Measurements from ENCODE around the gene PRSS57.

PRSS57 gene

DNA sequence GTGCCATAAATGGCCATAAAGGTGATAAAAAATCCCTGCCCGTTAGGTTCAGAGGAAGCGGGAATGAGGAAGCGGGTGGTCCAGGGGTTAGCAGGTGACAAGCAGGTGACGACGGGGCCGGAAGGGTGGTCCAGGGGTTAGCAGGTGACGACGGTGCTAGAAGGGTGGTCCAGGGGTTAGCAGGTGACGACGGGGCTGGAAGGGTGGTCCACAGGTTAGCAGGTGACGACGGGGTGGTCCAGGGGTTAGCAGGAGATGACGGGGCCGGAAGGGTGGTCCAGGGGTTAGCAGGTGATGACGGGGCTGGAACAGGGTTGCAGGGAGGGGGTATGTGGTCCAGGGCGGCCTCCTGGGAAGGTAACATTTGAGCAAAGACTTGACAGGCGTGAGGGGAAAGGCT is 6.3 kb downstream of the PRSS57 start:
- no peaks in the 10 kb centered on the region for H3K79me1 ChIP-seq (ENCODE audit: low read depth, low read length)
- no peak overlapping the region for H3K4ac ChIP-seq (ENCODE audit: low read length)
- H4K91ac ChIP-seq (ENCODE audit: low read depth, low read length, poor library complexity) = no peak overlapping the region
- no peak overlapping the region for H3K18ac ChIP-seq (ENCODE audit: low read length)
- no peak overlapping the region for H3K4me2 ChIP-seq (ENCODE audit: insufficient read depth, low read length, poor library complexity, severe bottlenecking)
- H4K8ac ChIP-seq (ENCODE audit: low read depth, low read length) = no peak overlapping the region
- H3K14ac ChIP-seq (ENCODE audit: low read length) = no peak overlapping the region
- H2AFZ ChIP-seq (ENCODE audit: low read length) = no peak overlapping the region
- no peak overlapping the region for H2BK5ac ChIP-seq (ENCODE audit: low read length)
- peak overlapping the region; percentile 84 for H2AK5ac ChIP-seq (ENCODE audit: low read depth, low read length)
- no peak overlapping the region for H3K4me3 ChIP-seq (ENCODE audit: low read length in 2 of 2)
- no peaks in the 10 kb centered on the region for H3K4me1 ChIP-seq (ENCODE audit: control insufficient read depth in 2 of 2, insufficient read depth in 1 of 2, low read depth in 1 of 2, low read length in 2 of 2)
- H2BK15ac ChIP-seq (ENCODE audit: low read length) = peak overlapping the region; percentile 67
- no peak overlapping the region for H3K27ac ChIP-seq (replicated peaks; ENCODE audit: low read length)
- no peak overlapping the region for H2BK12ac ChIP-seq (ENCODE audit: low read length)
- peak overlapping the region; percentile 73 for H3K23ac ChIP-seq (ENCODE audit: low read depth, low read length, poor library complexity)
- no CpG with 5 or more reads among the region's 17 CpGs for WGBS, 2 donors (ENCODE audit: extremely low coverage in 2 of 2, insufficient read length in 2 of 2, insufficient replicate concordance in 1 of 2)
- no peak for DNase-seq (ENCODE audit: low spot score)
- H3K36me3 ChIP-seq (replicated peaks in 1 of 2; ENCODE audit: control insufficient read depth in 2 of 2, insufficient read depth in 2 of 2, low read length in 2 of 2) = no peaks in the 10 kb centered on the region
- no peak overlapping the region for H2BK120ac ChIP-seq (ENCODE audit: low read depth, low read length)
- no peak overlapping the region for H3K9ac ChIP-seq (ENCODE audit: low read depth, low read length, poor library complexity)
- H3K9me3 ChIP-seq (replicated peaks in 1 of 2; ENCODE audit: control insufficient read depth in 2 of 2, insufficient read depth in 1 of 2, low read depth in 1 of 2, low read length in 2 of 2) = peaks cover 0 to 4% of the 10 kb centered on the region in 2 donors
- H3K27me3 ChIP-seq (ENCODE audit: control insufficient read depth in 3 of 3, insufficient read depth in 3 of 3, low read depth in 1 of 3, low read length in 3 of 3) = no peaks in the 10 kb centered on the region

DNA sequence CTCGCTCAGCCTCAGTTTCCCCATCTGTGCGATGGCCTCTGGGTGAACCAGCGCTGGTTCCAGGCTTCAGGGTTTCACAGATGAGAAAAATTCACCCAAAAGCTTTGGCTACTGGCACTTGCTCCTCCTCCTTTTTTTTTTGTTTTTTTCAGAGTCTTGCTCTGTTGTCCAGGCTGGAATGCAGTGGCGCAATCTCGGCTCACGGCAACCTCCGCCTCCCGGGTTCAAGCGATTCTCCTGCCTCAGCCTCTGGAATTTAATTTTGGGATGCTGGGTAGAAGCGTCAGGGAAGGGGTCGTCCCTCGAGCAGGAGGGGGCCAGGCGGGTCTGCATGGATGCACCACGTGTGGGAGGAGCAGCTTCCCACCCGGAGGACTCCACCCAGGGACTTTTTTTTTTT is 7.0 kb downstream of the PRSS57 start:
- Histone ChIP-seq H2BK5ac (ENCODE audit: low read length) (no peak overlapping the region), H3K4ac (ENCODE audit: low read length) (no peak overlapping the region), H2AK5ac (ENCODE audit: low read depth, low read length) (no peak overlapping the region), H2AFZ (ENCODE audit: low read length) (no peak overlapping the region), H4K91ac (ENCODE audit: low read depth, low read length, poor library complexity) (no peak overlapping the region), H3K9ac (ENCODE audit: low read depth, low read length, poor library complexity) (no peak overlapping the region), H3K36me3 (replicated peaks in 1 of 2; ENCODE audit: control insufficient read depth in 2 of 2, insufficient read depth in 2 of 2, low read length in 2 of 2) (no peaks in the 10 kb centered on the region), H4K8ac (ENCODE audit: low read depth, low read length) (no peak overlapping the region), H3K9me3 (replicated peaks in 1 of 2; ENCODE audit: control insufficient read depth in 2 of 2, insufficient read depth in 1 of 2, low read depth in 1 of 2, low read length in 2 of 2) (peaks cover 0 to 4% of the 10 kb centered on the region in 2 donors), H3K27ac (replicated peaks; ENCODE audit: low read length) (no peak overlapping the region), H3K4me1 (ENCODE audit: control insufficient read depth in 2 of 2, insufficient read depth in 1 of 2, low read depth in 1 of 2, low read length in 2 of 2) (no peaks in the 10 kb centered on the region), H2BK15ac (ENCODE audit: low read length) (no peak overlapping the region), H3K27me3 (ENCODE audit: control insufficient read depth in 3 of 3, insufficient read depth in 3 of 3, low read depth in 1 of 3, low read length in 3 of 3) (no peaks in the 10 kb centered on the region), H3K18ac (ENCODE audit: low read length) (no peak overlapping the region), H2BK12ac (ENCODE audit: low read length) (no peak overlapping the region), H3K79me1 (ENCODE audit: low read depth, low read length) (no peaks in the 10 kb centered on the region), H3K4me3 (ENCODE audit: low read length in 2 of 2) (no peak overlapping the region), H3K14ac (ENCODE audit: low read length) (no peak overlapping the region), H3K4me2 (ENCODE audit: insufficient read depth, low read length, poor library complexity, severe bottlenecking) (no peak overlapping the region), H2BK120ac (ENCODE audit: low read depth, low read length) (no peak overlapping the region), H3K23ac (ENCODE audit: low read depth, low read length, poor library complexity) (no peak overlapping the region)
- whole genome bisulfite sequencing, 2 donors (ENCODE audit: extremely low coverage in 2 of 2, insufficient read length in 2 of 2, insufficient replicate concordance in 1 of 2) = no CpG with 5 or more reads among the region's 15 CpGs
- no peak for DNase-seq (ENCODE audit: low spot score)

- Histone ChIP-seq H2BK12ac (ENCODE audit: low read length) (no peak overlapping the region), H3K14ac (ENCODE audit: low read length) (peak overlapping the region; percentile 9), H3K18ac (ENCODE audit: low read length) (peak overlapping the region; percentile 27), H3K23ac (ENCODE audit: low read depth, low read length, poor library complexity) (no peak overlapping the region), H3K4me1 (ENCODE audit: control insufficient read depth in 2 of 2, insufficient read depth in 1 of 2, low read depth in 1 of 2, low read length in 2 of 2) (no peaks in the 10 kb centered on the region), H3K9ac (ENCODE audit: low read depth, low read length, poor library complexity) (no peak overlapping the region), H4K8ac (ENCODE audit: low read depth, low read length) (no peak overlapping the region), H2AFZ (ENCODE audit: low read length) (no peak overlapping the region), H2AK5ac (ENCODE audit: low read depth, low read length) (no peak overlapping the region), H3K36me3 (replicated peaks in 1 of 2; ENCODE audit: control insufficient read depth in 2 of 2, insufficient read depth in 2 of 2, low read length in 2 of 2) (no peaks in the 10 kb centered on the region), H4K91ac (ENCODE audit: low read depth, low read length, poor library complexity) (no peak overlapping the region), H3K4me3 (ENCODE audit: low read length in 2 of 2) (no peak overlapping the region), H2BK120ac (ENCODE audit: low read depth, low read length) (no peak overlapping the region), H3K4ac (ENCODE audit: low read length) (no peak overlapping the region), H3K79me1 (ENCODE audit: low read depth, low read length) (no peaks in the 10 kb centered on the region), H3K4me2 (ENCODE audit: insufficient read depth, low read length, poor library complexity, severe bottlenecking) (no peak overlapping the region), H3K27me3 (ENCODE audit: control insufficient read depth in 3 of 3, insufficient read depth in 3 of 3, low read depth in 1 of 3, low read length in 3 of 3) (no peaks in the 10 kb centered on the region), H2BK5ac (ENCODE audit: low read length) (peak overlapping the region; percentile 66), H2BK15ac (ENCODE audit: low read length) (no peak overlapping the region), H3K9me3 (replicated peaks in 1 of 2; ENCODE audit: control insufficient read depth in 2 of 2, insufficient read depth in 1 of 2, low read depth in 1 of 2, low read length in 2 of 2) (peaks cover 0 to 4% of the 10 kb centered on the region in 2 donors), H3K27ac (replicated peaks; ENCODE audit: low read length) (no peak overlapping the region)
- DNase-seq (ENCODE audit: low spot score) = no peak
- no CpG with 5 or more reads among the region's 11 CpGs for WGBS, 2 donors (ENCODE audit: extremely low coverage in 2 of 2, insufficient read length in 2 of 2, insufficient replicate concordance in 1 of 2)
These were observed 7.6 kb downstream of the PRSS57 start for GRCh38 chr19:687569-688166.

DNA sequence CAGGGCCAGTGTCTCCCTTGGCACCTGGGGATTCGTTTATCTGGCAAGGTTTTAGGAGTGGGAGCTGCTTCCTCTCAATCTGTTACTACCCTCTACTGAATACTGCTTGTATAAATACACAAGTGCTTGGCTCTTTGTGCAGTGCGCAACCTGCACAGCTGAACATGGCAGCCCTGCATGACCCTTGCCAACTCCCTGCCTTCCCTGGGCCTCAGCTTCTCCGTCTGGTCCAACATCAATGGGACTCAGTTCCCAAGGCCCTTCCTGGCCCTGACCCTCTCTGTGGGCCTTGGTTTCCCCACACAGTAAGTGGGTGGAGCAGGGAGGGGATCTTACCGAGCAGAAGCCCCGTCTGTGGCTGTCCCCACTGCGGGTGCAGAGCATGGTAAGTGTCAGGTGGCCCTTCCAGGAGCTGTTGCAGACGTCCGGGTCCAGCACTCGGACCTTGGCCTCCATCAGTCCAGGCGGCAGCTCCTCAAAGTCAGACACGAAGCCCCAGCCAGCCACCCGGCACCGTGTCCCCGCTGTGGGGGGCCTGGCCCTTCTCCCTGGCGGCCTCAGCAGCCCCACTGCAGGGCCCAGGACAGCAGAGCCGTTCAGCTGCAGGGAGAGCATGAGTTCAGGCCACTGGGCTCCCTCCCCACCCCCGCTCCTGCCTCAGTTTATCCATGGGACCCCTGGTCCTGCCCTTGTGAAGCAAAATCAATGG is 8.5 kb downstream of the PRSS57 start:
- Histone ChIP-seq H3K4me3 (ENCODE audit: low read length in 2 of 2) (no peak overlapping the region), H3K4me1 (ENCODE audit: control insufficient read depth in 2 of 2, insufficient read depth in 1 of 2, low read depth in 1 of 2, low read length in 2 of 2) (no peaks in the 10 kb centered on the region), H2BK5ac (ENCODE audit: low read length) (peak overlapping the region; percentile 66), H3K14ac (ENCODE audit: low read length) (peak overlapping the region; percentile 38), H2BK120ac (ENCODE audit: low read depth, low read length) (no peak overlapping the region), H2AFZ (ENCODE audit: low read length) (no peak overlapping the region), H3K27me3 (ENCODE audit: control insufficient read depth in 3 of 3, insufficient read depth in 3 of 3, low read depth in 1 of 3, low read length in 3 of 3) (no peaks in the 10 kb centered on the region), H3K36me3 (replicated peaks in 1 of 2; ENCODE audit: control insufficient read depth in 2 of 2, insufficient read depth in 2 of 2, low read length in 2 of 2) (no peaks in the 10 kb centered on the region), H2AK5ac (ENCODE audit: low read depth, low read length) (peak overlapping the region; percentile 96), H2BK15ac (ENCODE audit: low read length) (no peak overlapping the region), H3K27ac (replicated peaks; ENCODE audit: low read length) (no peak overlapping the region), H3K4me2 (ENCODE audit: insufficient read depth, low read length, poor library complexity, severe bottlenecking) (no peak overlapping the region), H3K18ac (ENCODE audit: low read length) (peak overlapping the region; percentile 27), H4K8ac (ENCODE audit: low read depth, low read length) (no peak overlapping the region), H3K23ac (ENCODE audit: low read depth, low read length, poor library complexity) (no peak overlapping the region), H3K9me3 (replicated peaks in 1 of 2; ENCODE audit: control insufficient read depth in 2 of 2, insufficient read depth in 1 of 2, low read depth in 1 of 2, low read length in 2 of 2) (peaks cover 0 to 4% of the 10 kb centered on the region in 2 donors), H2BK12ac (ENCODE audit: low read length) (peak overlapping the region; percentile 58), H3K79me1 (ENCODE audit: low read depth, low read length) (no peaks in the 10 kb centered on the region), H3K4ac (ENCODE audit: low read length) (no peak overlapping the region), H4K91ac (ENCODE audit: low read depth, low read length, poor library complexity) (no peak overlapping the region), H3K9ac (ENCODE audit: low read depth, low read length, poor library complexity) (peak overlapping the region; percentile 64)
- no peak for DNase-seq (ENCODE audit: low spot score)
- no CpG with 5 or more reads among the region's 17 CpGs for WGBS, 2 donors (ENCODE audit: extremely low coverage in 2 of 2, insufficient read length in 2 of 2, insufficient replicate concordance in 1 of 2)
